Astrocyte (in vitro differentiated cells and primary cell): ENCODE measurements around the gene AAGAB.

Experiments
- EZH2 ChIP-seq: IDR thresholded peaks from 2 replicates; pipeline ENCODE4 v1.6.1; 2012; ENCODE audit warnings: mild to moderate bottlenecking, low read length, inconsistent platforms; ENCODE audit not compliant: insufficient read depth
- TF ChIP-seq, protein P1 (sequence below): IDR thresholded peaks from 2 replicates; pipeline ENCODE4 v1.5.1; 2011; ENCODE audit warnings: low read depth, mild to moderate bottlenecking, inconsistent platforms, low read length, moderate library complexity; ENCODE audit not compliant: insufficient read depth

GRCh38 chr15:67199391-67199790 is 55.1 kb downstream of the AAGAB start:
- TF ChIP-seq, protein P1, sequence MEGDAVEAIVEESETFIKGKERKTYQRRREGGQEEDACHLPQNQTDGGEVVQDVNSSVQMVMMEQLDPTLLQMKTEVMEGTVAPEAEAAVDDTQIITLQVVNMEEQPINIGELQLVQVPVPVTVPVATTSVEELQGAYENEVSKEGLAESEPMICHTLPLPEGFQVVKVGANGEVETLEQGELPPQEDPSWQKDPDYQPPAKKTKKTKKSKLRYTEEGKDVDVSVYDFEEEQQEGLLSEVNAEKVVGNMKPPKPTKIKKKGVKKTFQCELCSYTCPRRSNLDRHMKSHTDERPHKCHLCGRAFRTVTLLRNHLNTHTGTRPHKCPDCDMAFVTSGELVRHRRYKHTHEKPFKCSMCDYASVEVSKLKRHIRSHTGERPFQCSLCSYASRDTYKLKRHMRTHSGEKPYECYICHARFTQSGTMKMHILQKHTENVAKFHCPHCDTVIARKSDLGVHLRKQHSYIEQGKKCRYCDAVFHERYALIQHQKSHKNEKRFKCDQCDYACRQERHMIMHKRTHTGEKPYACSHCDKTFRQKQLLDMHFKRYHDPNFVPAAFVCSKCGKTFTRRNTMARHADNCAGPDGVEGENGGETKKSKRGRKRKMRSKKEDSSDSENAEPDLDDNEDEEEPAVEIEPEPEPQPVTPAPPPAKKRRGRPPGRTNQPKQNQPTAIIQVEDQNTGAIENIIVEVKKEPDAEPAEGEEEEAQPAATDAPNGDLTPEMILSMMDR: no peak
- TF ChIP-seq EZH2: no peak
